WTC11 (cell line): ENCODE data around the gene IDH3B. TPM values are rescaled to one million over a fixed set of nuclear protein-coding genes. Genes with fewer than 3 reads are reported as not detected.

ENCODE experiments used
- ATAC-seq: fragments of 200-7000 bp; cut with Tn5 transposase; 2 replicates; pipeline ENCODE4 v1.10.0; 2021; ENCODE audit warnings: mild to moderate bottlenecking, moderate library complexity
- CTCF ChIA-PET: fragments of 300-600 bp; sonication (Branson Sonifier 250); formaldehyde crosslinking; loops from one replicate; lab custom pipeline; 2021; ENCODE audit warnings: antibody characterized with exemption; lab: Charles Lee
- POLR2A ChIA-PET: fragments of 350-600 bp; sonication (Branson Sonifier 250); formaldehyde crosslinking; loops from one replicate; lab custom pipeline; 2021; ENCODE audit warnings: antibody characterized with exemption; lab: Charles Lee
- DNase-seq: peaks from one replicate; pipeline ENCODE4 v3.0.0; 2021; ENCODE audit warnings: low spot score
- H3K27ac Mint-ChIP-seq: 2 replicates; pipeline ENCODE4 v1.8.0; 2021; ENCODE audit warnings: mixed read lengths
- H3K27me3 Mint-ChIP-seq: 2 replicates; pipeline ENCODE4 v1.8.0; 2021; ENCODE audit warnings: low read depth, mild to moderate bottlenecking, moderate library complexity, mixed read lengths
- H3K36me3 Mint-ChIP-seq: 2 replicates; pipeline ENCODE4 v1.8.0; 2021; ENCODE audit warnings: mixed read lengths
- H3K4me1 Mint-ChIP-seq: 2 replicates; pipeline ENCODE4 v1.8.0; 2022; ENCODE audit warnings: mixed read lengths
- H3K4me3 Mint-ChIP-seq: 2 replicates; pipeline ENCODE4 v1.8.0; 2021; ENCODE audit warnings: mild to moderate bottlenecking, moderate library complexity, mixed read lengths
- H3K9me3 Mint-ChIP-seq: 2 replicates; pipeline ENCODE4 v1.8.0; 2021; ENCODE audit warnings: mixed read lengths
- ATF2 ChIP-seq: sonication (generic); formaldehyde crosslinking; IDR thresholded peaks from 2 replicates; pipeline ENCODE4 v1.8.1; 2022; ENCODE audit warnings: low read depth, missing genetic modification reagents, borderline replicate concordance
- ATF3 ChIP-seq: sonication (generic); formaldehyde crosslinking; conservative IDR thresholded peaks from 2 replicates; pipeline ENCODE4 v1.8.1; 2022; ENCODE audit warnings: mild to moderate bottlenecking, missing genetic modification reagents
- CREM ChIP-seq: sonication (generic); formaldehyde crosslinking; IDR thresholded peaks from 2 replicates; pipeline ENCODE4 v1.8.1; 2022; ENCODE audit warnings: mild to moderate bottlenecking, missing genetic modification reagents, moderate library complexity
- E2F1 ChIP-seq: sonication (generic); formaldehyde crosslinking; IDR thresholded peaks from 2 replicates; pipeline ENCODE4 v1.8.0; 2022; ENCODE audit warnings: mild to moderate bottlenecking, missing genetic modification reagents
- FOXP4 ChIP-seq: sonication (generic); formaldehyde crosslinking; IDR thresholded peaks from 2 replicates; pipeline ENCODE4 v1.8.0; 2022; ENCODE audit warnings: mild to moderate bottlenecking, missing genetic modification reagents
- HMGA2 ChIP-seq: fragments of 250-450 bp; sonication (Bioruptor Pico); IDR thresholded peaks from 2 replicates; pipeline ENCODE4 v1.4.0; 2021; ENCODE audit warnings: mild to moderate bottlenecking, moderate library complexity
- JUN ChIP-seq: sonication (generic); formaldehyde crosslinking; IDR thresholded peaks from 2 replicates; pipeline ENCODE4 v1.8.0; 2023; ENCODE audit warnings: mild to moderate bottlenecking, missing genetic modification reagents
- MLX ChIP-seq: sonication (generic); formaldehyde crosslinking; IDR thresholded peaks from 2 replicates; pipeline ENCODE4 v1.8.1; 2023; ENCODE audit warnings: mild to moderate bottlenecking, missing genetic modification reagents, moderate library complexity
- NFATC4 ChIP-seq: fragments of 250-450 bp; sonication (Bioruptor Pico); IDR thresholded peaks from 2 replicates; pipeline ENCODE4 v1.9.0; 2021; ENCODE audit warnings: mild to moderate bottlenecking
- NR2C2 ChIP-seq: sonication (generic); formaldehyde crosslinking; IDR thresholded peaks from 2 replicates; pipeline ENCODE4 v1.8.0; 2022; ENCODE audit warnings: mild to moderate bottlenecking, missing genetic modification reagents
- ZNF219 ChIP-seq: sonication (generic); formaldehyde crosslinking; IDR thresholded peaks from 2 replicates; pipeline ENCODE4 v1.8.0; 2023; ENCODE audit warnings: missing genetic modification reagents, mild to moderate bottlenecking, borderline replicate concordance
- ZNF317 ChIP-seq: sonication (generic); formaldehyde crosslinking; IDR thresholded peaks from 2 replicates; pipeline ENCODE4 v1.8.1; 2023; ENCODE audit warnings: low read depth, mild to moderate bottlenecking, moderate library complexity, missing genetic modification reagents, borderline replicate concordance
- ZNF416 ChIP-seq: fragments of 250-450 bp; sonication (Bioruptor Pico); IDR thresholded peaks from 2 replicates; pipeline ENCODE4 v1.9.0; 2021; ENCODE audit warnings: mild to moderate bottlenecking, inconsistent platforms
- ZNF425 ChIP-seq: fragments of 250-450 bp; sonication (Bioruptor Pico); conservative IDR thresholded peaks from 2 replicates; pipeline ENCODE4 v1.9.0; 2021; ENCODE audit warnings: mild to moderate bottlenecking
- total RNA-seq: library from RNA; stranded (reverse); gene quantifications from 3 replicates; pipeline ENCODE4 v1.2.3, GENCODE V29; 2021

IDH3B gene
- total RNA-seq, 1 experiment from 2014 or later, result 136 TPM

- TF ChIP-seq FOXP4, result no peak
- TF ChIP-seq JUN, result no peak
- TF ChIP-seq E2F1, result no peak
- TF ChIP-seq CREM (CRISPR knock-in tag), result no peak
- no peak for TF ChIP-seq ZNF425 (CRISPR knock-in tag)
- TF ChIP-seq ZNF317 (CRISPR knock-in tag), result no peak
Observed at GRCh38 chr20:2698912-2699311, 34.9 kb upstream of the IDH3B start (continued).

GRCh38 chr20:2698186-2698817, 34.3 kb upstream of the IDH3B start:
- no peak for TF ChIP-seq MLX (CRISPR knock-in tag)
- TF ChIP-seq ZNF219 (CRISPR knock-in tag), result no peak
- TF ChIP-seq NFATC4 (CRISPR knock-in tag), result no peak
- no peak for TF ChIP-seq NR2C2 (CRISPR knock-in tag)
- TF ChIP-seq HMGA2 (CRISPR knock-in tag), result no peak
- TF ChIP-seq ZNF416, result no peak
- no peak for TF ChIP-seq FOXP4
- TF ChIP-seq ATF2 (CRISPR knock-in tag), result no peak
- TF ChIP-seq ATF3, result no peak
- Mint-ChIP-seq H3K4me1 (peaks cover 36% of the 10 kb centered on the region), H3K4me3 (no peak overlapping the region), H3K27ac (no peak overlapping the region), H3K36me3 (no peaks in the 10 kb centered on the region), H3K27me3 (peaks cover 94% of the 10 kb centered on the region), H3K9me3 (no peaks in the 10 kb centered on the region)
- CTCF ChIA-PET, result interaction anchor here (0.6 to 1.5 kb wide), 3 partner anchors 42 to 55 kb away, joined by 3 to 4 read pairs (median 3); no protein-coding TSS in a partner anchor
- DNase-seq, result no peak
- ATAC-seq, result no peak
- POLR2A ChIA-PET, result no interaction called here
